Mucosa of descending colon (tissue), 3 donors: ENCODE data around the gene BCAS4. TPM values are rescaled to one million over a fixed set of nuclear protein-coding genes. Genes with fewer than 3 reads are reported as not detected.

ENCODE experiments used
- ATAC-seq: fragments of 200-7000 bp; cut with Tn5 transposase; one replicate; pipeline ENCODE4 v1.9.1; 2020; ENCODE audit warnings: mild to moderate bottlenecking, moderate library complexity
- DNase-seq, 3 donors: peaks; one replicate each; pipeline ENCODE4 v3.0.0-alpha.2; 2020
- H3K36me3 ChIP-seq: fragments of 200-600 bp; one replicate; pipeline ENCODE4 v1.8.0; 2021; ENCODE audit warnings: low read depth, mild to moderate bottlenecking
- H3K4me1 ChIP-seq: fragments of 200-600 bp; one replicate; pipeline ENCODE4 v1.8.0; 2021; ENCODE audit warnings: low read depth, mild to moderate bottlenecking
- H3K4me3 ChIP-seq: fragments of 200-600 bp; one replicate; pipeline ENCODE4 v1.8.0; 2021; ENCODE audit warnings: mild to moderate bottlenecking
- H3K9me3 ChIP-seq: fragments of 200-600 bp; one replicate; pipeline ENCODE4 v1.8.0; 2021; ENCODE audit warnings: mild to moderate bottlenecking
- CTCF ChIP-seq: fragments of 200-600 bp; IDR thresholded peaks from one replicate; pipeline ENCODE4 v1.8.0; 2022; ENCODE audit warnings: antibody characterized with exemption, mild to moderate bottlenecking
- intact Hi-C, 2 donors: fragments of 100-400 bp; cut with DNase I in 1 of 2; cut with micrococcal nuclease in 1 of 2; formaldehyde crosslinking; loops; one replicate each; pipeline versions ENCODE4 v1.11.0 to v1.11.1; 2022; cut with DNase I, micrococcal nuclease
- total RNA-seq, 3 donors: library from RNA; stranded (reverse); fragmentation: NEBNext Ultra II Directional in 2 of 3; extraction: Animal tissue kit (Norgen Biotek cat#: 25700) in 2 of 3; gene quantifications; one replicate each; pipeline versions ENCODE4 v1.2.1 to v1.2.4, GENCODE V29; 2021 to 2023
- donor health status: DM: no; HTN: no; CAD: no; lungs with moderate emphysema.
- donor health status: DM: no; HTN: no; CAD: no.
- donor health status: DM: no; HTN: yes; CAD: no.

Gene BCAS4
- total RNA-seq, 3 donors from 2014 or later: 1.9 to 5.6 (median 2.9) TPM

GRCh38 chr20:50834599-50835005 is 39.7 kb downstream of the BCAS4 start:
- H3K4me1 ChIP-seq: no peaks in the 10 kb centered on the region
- H3K36me3 ChIP-seq: no peaks in the 10 kb centered on the region
- no peaks in the 10 kb centered on the region for H3K9me3 ChIP-seq
- no peak for TF ChIP-seq CTCF
- intact Hi-C loops: no loop called here
- ATAC-seq (peak; percentile 92), DNase-seq (no peak)
- no peak overlapping the region for H3K4me3 ChIP-seq

GRCh38 chr20:50837532-50838321 is 42.9 kb downstream of the BCAS4 start:
- no peaks in the 10 kb centered on the region for H3K36me3 ChIP-seq
- no peaks in the 10 kb centered on the region for H3K4me1 ChIP-seq
- DNase-seq (no peak), ATAC-seq (peak; percentile 41)
- H3K9me3 ChIP-seq: no peaks in the 10 kb centered on the region
- intact Hi-C loops: no loop called here
- no peak overlapping the region for H3K4me3 ChIP-seq
- TF ChIP-seq CTCF: no peak

DNA sequence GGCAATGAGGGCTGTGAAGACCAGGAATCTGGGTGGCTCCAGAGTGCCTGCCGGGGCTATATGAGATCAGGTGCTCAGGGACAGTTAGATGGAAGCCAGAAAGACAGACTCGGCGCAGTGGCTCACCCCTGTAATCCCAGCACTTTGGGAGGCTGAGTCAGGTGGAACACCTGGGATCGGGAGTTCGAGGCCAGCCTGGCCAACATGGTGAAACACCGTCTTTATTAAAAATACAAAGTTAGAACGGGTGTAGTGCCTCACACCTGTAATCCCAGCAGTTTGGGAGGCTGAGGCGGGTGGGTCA is 43.4 kb downstream of the BCAS4 start:
- TF ChIP-seq CTCF: no peak
- no peaks in the 10 kb centered on the region for H3K4me1 ChIP-seq
- no peak for DNase-seq
- intact Hi-C loops: no loop called here
- no peaks in the 10 kb centered on the region for H3K9me3 ChIP-seq
- H3K36me3 ChIP-seq: no peaks in the 10 kb centered on the region
- no peak overlapping the region for H3K4me3 ChIP-seq
- ATAC-seq: no peak

GRCh38 chr20:50838707-50839385 is 44.0 kb downstream of the BCAS4 start:
- H3K4me3 ChIP-seq: no peak overlapping the region
- intact Hi-C loops: no loop called here
- no peaks in the 10 kb centered on the region for H3K9me3 ChIP-seq
- H3K4me1 ChIP-seq: no peaks in the 10 kb centered on the region
- no peak for TF ChIP-seq CTCF
- DNase-seq: no peak
- no peak for ATAC-seq
- H3K36me3 ChIP-seq: no peaks in the 10 kb centered on the region

DNA sequence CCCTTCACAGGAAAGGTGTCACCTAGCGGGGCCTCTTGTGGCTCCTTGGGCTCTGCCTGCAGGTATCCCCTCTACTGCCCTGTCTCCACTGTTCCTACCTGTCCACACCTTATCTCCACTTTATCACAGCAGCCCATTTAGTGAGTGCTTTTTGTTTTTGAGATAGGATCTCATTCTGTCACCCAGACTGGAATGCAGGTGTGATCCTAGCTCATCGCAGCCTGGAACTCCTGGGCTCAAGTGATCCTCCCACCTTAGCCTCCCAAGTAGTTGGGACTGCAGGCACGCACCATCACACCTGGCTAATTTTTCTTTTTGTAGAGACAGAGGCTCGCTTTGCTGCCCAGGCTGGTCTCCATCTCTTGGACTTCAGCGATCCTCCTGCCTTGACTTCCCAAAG is 48.0 kb downstream of the BCAS4 start:
- TF ChIP-seq CTCF: no peak
- Histone ChIP-seq H3K4me3 (no peak overlapping the region), H3K4me1 (no peaks in the 10 kb centered on the region), H3K36me3 (no peaks in the 10 kb centered on the region), H3K9me3 (no peaks in the 10 kb centered on the region)
- intact Hi-C loops: no loop called here
- no peak for DNase-seq
- ATAC-seq: no peak
